Measurements from ENCODE around the gene KTI12.
"Not testable (repeated sequence)": the region's sequence is repeated elsewhere in the genome, so short reads cannot be mapped to it uniquely, and the experiment has no call there.

KTI12 gene

GRCh38 chr1:52033190-52034049, at the start of gene KTI12:
KTI12 (minus strand) TSS chr1:52033810; CDS start chr1:52033761, 49 bp downstream.
- TF ChIP-seq CTCF (IDR thresholded peaks at IDR 0.05; ENCODE audit: insufficient read depth, low read length, poor library complexity, severe bottlenecking): no peak
- peak; percentile 88 for DNase-seq (ENCODE audit: extremely low read depth, insufficient read length)
- Histone ChIP-seq H3K36me3 (ENCODE audit: control insufficient read depth, insufficient read depth, low read length) (no peaks in the 10 kb centered on the region; the same call in none of the 2 replicates), H3K4me3 (replicated peaks; ENCODE audit: low read depth, low read length) (peak within 1 kb of the TSS; percentile 99), H3K27me3 (replicated peaks; ENCODE audit: control insufficient read depth, insufficient read depth, low read length) (no peaks in the 10 kb centered on the region)

- DNase-seq (ENCODE audit: extremely low read depth, insufficient read length): no peak
- no peak overlapping the region for H3K4me3 ChIP-seq (replicated peaks; ENCODE audit: low read depth, low read length)
- peaks cover 3% of the 10 kb centered on the region for H3K36me3 ChIP-seq (ENCODE audit: control insufficient read depth, insufficient read depth, low read length)
- H3K27me3 ChIP-seq (replicated peaks; ENCODE audit: control insufficient read depth, insufficient read depth, low read length): no peaks in the 10 kb centered on the region
- no peak for TF ChIP-seq CTCF (IDR thresholded peaks at IDR 0.05; ENCODE audit: insufficient read depth, low read length, poor library complexity, severe bottlenecking)
Observed at GRCh38 chr1:52080014-52080415, 46.4 kb upstream of the KTI12 start.

- H3K4me3 ChIP-seq (replicated peaks; ENCODE audit: low read depth, low read length); H3K27me3 ChIP-seq (replicated peaks; ENCODE audit: control insufficient read depth, insufficient read depth, low read length); DNase-seq (ENCODE audit: extremely low read depth, insufficient read length); H3K36me3 ChIP-seq (ENCODE audit: control insufficient read depth, insufficient read depth, low read length): not testable (repeated sequence)
Observed at GRCh38 chr1:52077277-52077676, 43.7 kb upstream of the KTI12 start.

- TF ChIP-seq CTCF (IDR thresholded peaks at IDR 0.05; ENCODE audit: insufficient read depth, low read length, poor library complexity, severe bottlenecking): no peak
- Histone ChIP-seq H3K4me3 (replicated peaks; ENCODE audit: low read depth, low read length) (no peak overlapping the region), H3K36me3 (ENCODE audit: control insufficient read depth, insufficient read depth, low read length) (peaks cover 2% of the 10 kb centered on the region), H3K27me3 (replicated peaks; ENCODE audit: control insufficient read depth, insufficient read depth, low read length) (no peaks in the 10 kb centered on the region)
- no peak for DNase-seq (ENCODE audit: extremely low read depth, insufficient read length)
Observed at GRCh38 chr1:52072291-52072690, 38.7 kb upstream of the KTI12 start.

GRCh38 chr1:52070704-52071103, 37.1 kb upstream of the KTI12 start:
- Histone ChIP-seq H3K27me3 (replicated peaks; ENCODE audit: control insufficient read depth, insufficient read depth, low read length) (no peaks in the 10 kb centered on the region), H3K4me3 (replicated peaks; ENCODE audit: low read depth, low read length) (no peak overlapping the region), H3K36me3 (ENCODE audit: control insufficient read depth, insufficient read depth, low read length) (peaks cover 2% of the 10 kb centered on the region)
- TF ChIP-seq CTCF (IDR thresholded peaks at IDR 0.05; ENCODE audit: insufficient read depth, low read length, poor library complexity, severe bottlenecking): no peak
- no peak for DNase-seq (ENCODE audit: extremely low read depth, insufficient read length)

- no peaks in the 10 kb centered on the region for H3K27me3 ChIP-seq (replicated peaks; ENCODE audit: control insufficient read depth, insufficient read depth, low read length)
- no peak for DNase-seq (ENCODE audit: extremely low read depth, insufficient read length)
- H3K36me3 ChIP-seq (ENCODE audit: control insufficient read depth, insufficient read depth, low read length): peaks cover 10% of the 10 kb centered on the region
- no peak for TF ChIP-seq CTCF (IDR thresholded peaks at IDR 0.05; ENCODE audit: insufficient read depth, low read length, poor library complexity, severe bottlenecking)
- H3K4me3 ChIP-seq (replicated peaks; ENCODE audit: low read depth, low read length): no peak overlapping the region
Observed at GRCh38 chr1:52063192-52063591, 29.6 kb upstream of the KTI12 start.

Measured in GM06990 (cell line).